ENCODE data around the gene JAG1.

The JAG1 gene

GRCh38 chr20:10668677-10669368 is 5.0 kb downstream of the JAG1 start:
- Mint-ChIP-seq H3K9me3 (no peaks in the 10 kb centered on the region), H3K4me3 (no peak overlapping the region), H3K27me3 (peaks cover 23% of the 10 kb centered on the region), H3K4me1 (peaks cover 18% of the 10 kb centered on the region), H3K27ac (no peak overlapping the region), H3K36me3 (no peaks in the 10 kb centered on the region)
- no peak for DNase-seq (ENCODE audit: low spot score in 2 of 2)
- no peak for ATAC-seq (ENCODE audit: low read depth)

GRCh38 chr20:10667560-10668167 is 6.1 kb downstream of the JAG1 start:
- Mint-ChIP-seq H3K27ac (no peak overlapping the region), H3K27me3 (peaks cover 25% of the 10 kb centered on the region), H3K36me3 (no peaks in the 10 kb centered on the region), H3K9me3 (no peaks in the 10 kb centered on the region), H3K4me3 (no peak overlapping the region), H3K4me1 (peaks cover 17% of the 10 kb centered on the region)
- DNase-seq (ENCODE audit: low spot score in 2 of 2): no peak
- no peak for ATAC-seq (ENCODE audit: low read depth)

- Mint-ChIP-seq H3K4me3 (no peak overlapping the region), H3K27me3 (peaks cover 23% of the 10 kb centered on the region), H3K4me1 (peaks cover 15% of the 10 kb centered on the region), H3K36me3 (no peaks in the 10 kb centered on the region), H3K9me3 (no peaks in the 10 kb centered on the region), H3K27ac (no peak overlapping the region)
- DNase-seq (ENCODE audit: low spot score in 2 of 2) (no peak), ATAC-seq (ENCODE audit: low read depth) (no peak)
These were observed 6.8 kb downstream of the JAG1 start for GRCh38 chr20:10667077-10667401.

- H3K27ac Mint-ChIP-seq: no peak overlapping the region
- peaks cover 13% of the 10 kb centered on the region for H3K4me1 Mint-ChIP-seq
- no peak for ATAC-seq (ENCODE audit: low read depth)
- peaks cover 26% of the 10 kb centered on the region for H3K27me3 Mint-ChIP-seq
- no peak overlapping the region for H3K4me3 Mint-ChIP-seq
- no peak for DNase-seq (ENCODE audit: low spot score in 2 of 2)
- H3K36me3 Mint-ChIP-seq: no peaks in the 10 kb centered on the region
- H3K9me3 Mint-ChIP-seq: no peaks in the 10 kb centered on the region
These were observed 7.3 kb downstream of the JAG1 start for GRCh38 chr20:10666221-10667076.

- Mint-ChIP-seq H3K36me3 (no peaks in the 10 kb centered on the region), H3K4me1 (peaks cover 8% of the 10 kb centered on the region), H3K27me3 (peaks cover 28% of the 10 kb centered on the region), H3K4me3 (no peak overlapping the region), H3K9me3 (no peaks in the 10 kb centered on the region), H3K27ac (no peak overlapping the region)
- ATAC-seq (ENCODE audit: low read depth) (no peak), DNase-seq (ENCODE audit: low spot score in 2 of 2) (no peak)
These were observed 8.0 kb downstream of the JAG1 start for GRCh38 chr20:10665791-10666190.

- H3K9me3 Mint-ChIP-seq: no peaks in the 10 kb centered on the region
- no peak for ATAC-seq (ENCODE audit: low read depth)
- no peaks in the 10 kb centered on the region for H3K36me3 Mint-ChIP-seq
- peaks cover 1% of the 10 kb centered on the region for H3K4me1 Mint-ChIP-seq
- no peak overlapping the region for H3K27ac Mint-ChIP-seq
- DNase-seq (ENCODE audit: low spot score in 2 of 2): no peak
- H3K4me3 Mint-ChIP-seq: no peak overlapping the region
- peaks cover 29% of the 10 kb centered on the region for H3K27me3 Mint-ChIP-seq
These were observed 8.7 kb downstream of the JAG1 start for GRCh38 chr20:10665027-10665561.

GRCh38 chr20:10663756-10664155 is 10.0 kb downstream of the JAG1 start:
- no peaks in the 10 kb centered on the region for H3K36me3 Mint-ChIP-seq
- peaks cover 25% of the 10 kb centered on the region for H3K27me3 Mint-ChIP-seq
- H3K27ac Mint-ChIP-seq: no peak overlapping the region
- no peak overlapping the region for H3K4me3 Mint-ChIP-seq
- DNase-seq (ENCODE audit: low spot score in 2 of 2): no peak
- no peaks in the 10 kb centered on the region for H3K4me1 Mint-ChIP-seq
- no peaks in the 10 kb centered on the region for H3K9me3 Mint-ChIP-seq
- ATAC-seq (ENCODE audit: low read depth): no peak

GRCh38 chr20:10662661-10663458 is 10.9 kb downstream of the JAG1 start:
- H3K27me3 Mint-ChIP-seq: peaks cover 26% of the 10 kb centered on the region
- no peaks in the 10 kb centered on the region for H3K36me3 Mint-ChIP-seq
- no peak overlapping the region for H3K27ac Mint-ChIP-seq
- no peak for ATAC-seq (ENCODE audit: low read depth)
- H3K4me1 Mint-ChIP-seq: no peaks in the 10 kb centered on the region
- H3K9me3 Mint-ChIP-seq: no peaks in the 10 kb centered on the region
- H3K4me3 Mint-ChIP-seq: no peak overlapping the region
- DNase-seq (ENCODE audit: low spot score in 2 of 2): no peak

GRCh38 chr20:10662151-10662550 is 11.6 kb downstream of the JAG1 start:
- DNase-seq (ENCODE audit: low spot score in 2 of 2) (no peak), ATAC-seq (ENCODE audit: low read depth) (no peak)
- H3K27me3 Mint-ChIP-seq: peaks cover 28% of the 10 kb centered on the region
- H3K4me3 Mint-ChIP-seq: no peak overlapping the region
- no peaks in the 10 kb centered on the region for H3K36me3 Mint-ChIP-seq
- H3K4me1 Mint-ChIP-seq: no peaks in the 10 kb centered on the region
- no peak overlapping the region for H3K27ac Mint-ChIP-seq
- no peaks in the 10 kb centered on the region for H3K9me3 Mint-ChIP-seq

GRCh38 chr20:10661261-10661660 is 12.5 kb downstream of the JAG1 start:
- no peak for DNase-seq (ENCODE audit: low spot score in 2 of 2)
- Mint-ChIP-seq H3K36me3 (no peaks in the 10 kb centered on the region), H3K27me3 (peaks cover 28% of the 10 kb centered on the region), H3K27ac (no peak overlapping the region), H3K4me3 (no peak overlapping the region), H3K9me3 (no peaks in the 10 kb centered on the region), H3K4me1 (no peaks in the 10 kb centered on the region)
- no peak for ATAC-seq (ENCODE audit: low read depth)

GRCh38 chr20:10660661-10661060 is 13.1 kb downstream of the JAG1 start:
- Mint-ChIP-seq H3K36me3 (no peaks in the 10 kb centered on the region), H3K27me3 (peaks cover 24% of the 10 kb centered on the region), H3K4me3 (no peak overlapping the region), H3K4me1 (no peaks in the 10 kb centered on the region), H3K9me3 (no peaks in the 10 kb centered on the region), H3K27ac (no peak overlapping the region)
- no peak for DNase-seq (ENCODE audit: low spot score in 2 of 2)
- ATAC-seq (ENCODE audit: low read depth): no peak

GRCh38 chr20:10659651-10660601 is 13.9 kb downstream of the JAG1 start:
- H3K27me3 Mint-ChIP-seq: peaks cover 21% of the 10 kb centered on the region
- no peaks in the 10 kb centered on the region for H3K9me3 Mint-ChIP-seq
- ATAC-seq (ENCODE audit: low read depth): no peak

More at GRCh38 chr20:10659651-10660601, 13.9 kb downstream of the JAG1 start:
- Mint-ChIP-seq H3K36me3 (no peaks in the 10 kb centered on the region), H3K4me1 (no peaks in the 10 kb centered on the region), H3K27ac (no peak overlapping the region), H3K4me3 (no peak overlapping the region)
- DNase-seq (ENCODE audit: low spot score in 2 of 2): no peak
